ENCODE results near the gene DPM3. TPM values are rescaled to one million over a fixed set of nuclear protein-coding genes. Genes with fewer than 3 reads are reported as not detected.

Gene DPM3
- total RNA-seq, 2 experiments from 2014 or later: 17.6 to 20.5 TPM

- Mint-ChIP-seq H3K4me1 (ENCODE audit: low read depth) (peaks cover 5% of the 10 kb centered on the region), H3K9me3 (no peaks in the 10 kb centered on the region), H3K36me3 (ENCODE audit: low read depth) (no peaks in the 10 kb centered on the region), H3K27me3 (no peaks in the 10 kb centered on the region), H3K27ac (no peak overlapping the region), H3K4me3 (no peak overlapping the region)
- Histone ChIP-seq H3K4me1 (ENCODE audit: insufficient read depth, low read length) (peaks cover 9% of the 10 kb centered on the region), H3K4me3 (ENCODE audit: low read length) (no peak overlapping the region), H3K27ac (ENCODE audit: low read depth in 1 of 2, low read length in 2 of 2) (no peak overlapping the region), H3K36me3 (ENCODE audit: insufficient read depth, low read length) (no peaks in the 10 kb centered on the region), H3K27me3 (ENCODE audit: control insufficient read depth in 1 of 2, insufficient read depth in 2 of 2, low read length in 2 of 2) (no peaks in the 10 kb centered on the region), H3K9me3 (ENCODE audit: control insufficient read depth in 1 of 2, insufficient read depth in 1 of 2, low read length in 2 of 2) (no peaks in the 10 kb centered on the region)
- ATAC-seq (ENCODE audit: poor library complexity) (peak; percentile 48), DNase-seq (peak in 4 of 14 experiments; percentile 20 to 59 (median 48))
- intact Hi-C loops (cut with DNase I, micrococcal nuclease): loop anchor here (5.0 to 10.0 kb wide), 3 partner anchors 33 to 501 kb away; partner anchors contain the start of gene EFNA1 (in 1 of the 2)
- TF ChIP-seq CTCF (IDR thresholded peaks at IDR 0.05): no peak
- ChIA-PET CTCF (interaction anchor here (1.3 kb wide), 1 partner anchor 73 kb away, joined by 7 read pairs; no protein-coding TSS in a partner anchor), POLR2A (no interaction called here)
Observed at GRCh38 chr1:155093911-155094621, 46.3 kb downstream of the DPM3 start.

DNA sequence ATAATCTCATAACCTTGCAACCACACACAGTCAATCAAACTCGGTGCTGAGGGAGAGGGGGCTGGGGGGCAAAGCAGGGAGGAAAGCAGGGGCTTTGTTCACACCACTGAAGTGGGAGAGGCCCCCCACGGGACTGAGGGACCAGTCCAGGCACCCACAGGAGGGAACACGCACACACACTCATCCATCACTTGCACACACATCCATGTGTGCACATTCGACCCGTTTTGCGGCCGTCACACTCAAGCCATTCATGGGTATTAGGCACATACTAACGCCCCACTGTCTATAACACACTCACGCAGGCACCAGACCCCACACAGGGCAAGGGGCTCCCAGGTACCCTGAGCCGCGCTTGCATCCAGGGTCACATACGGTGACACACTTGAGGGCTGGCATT lies 47.7 kb downstream of the DPM3 start:
- no peaks in the 10 kb centered on the region for H3K27me3 ChIP-seq (ENCODE audit: control insufficient read depth in 1 of 2, insufficient read depth in 2 of 2, low read length in 2 of 2)
- H3K9me3 ChIP-seq (ENCODE audit: control insufficient read depth in 1 of 2, insufficient read depth in 1 of 2, low read length in 2 of 2): no peaks in the 10 kb centered on the region
- ChIA-PET CTCF (no interaction called here), POLR2A (no interaction called here)
- no peak overlapping the region for H3K4me3 ChIP-seq (ENCODE audit: low read length)
- no peaks in the 10 kb centered on the region for H3K36me3 ChIP-seq (ENCODE audit: insufficient read depth, low read length)
- TF ChIP-seq CTCF (IDR thresholded peaks at IDR 0.05): no peak
- Mint-ChIP-seq H3K9me3 (no peaks in the 10 kb centered on the region), H3K27me3 (no peaks in the 10 kb centered on the region), H3K27ac (no peak overlapping the region), H3K36me3 (ENCODE audit: low read depth) (no peaks in the 10 kb centered on the region), H3K4me1 (ENCODE audit: low read depth) (peaks cover 5% of the 10 kb centered on the region), H3K4me3 (no peak overlapping the region)
- DNase-seq (peak in 1 of 14 experiments; percentile 16), ATAC-seq (ENCODE audit: poor library complexity) (no peak)
- intact Hi-C loops (cut with DNase I, micrococcal nuclease): loop anchor here (5.0 to 10.0 kb wide), 3 partner anchors 35 to 502 kb away; partner anchors contain the start of gene EFNA1 (in 1 of the 2)
- no peak overlapping the region for H3K27ac ChIP-seq (ENCODE audit: low read depth in 1 of 2, low read length in 2 of 2)
- peaks cover 9% of the 10 kb centered on the region for H3K4me1 ChIP-seq (ENCODE audit: insufficient read depth, low read length)

GRCh38 chr1:155092131-155092530 lies 48.2 kb downstream of the DPM3 start:
- Mint-ChIP-seq H3K9me3 (no peaks in the 10 kb centered on the region), H3K4me3 (no peak overlapping the region), H3K27me3 (no peaks in the 10 kb centered on the region), H3K27ac (no peak overlapping the region), H3K4me1 (ENCODE audit: low read depth) (peaks cover 10% of the 10 kb centered on the region), H3K36me3 (ENCODE audit: low read depth) (no peaks in the 10 kb centered on the region)
- H3K9me3 ChIP-seq (ENCODE audit: control insufficient read depth in 1 of 2, insufficient read depth in 1 of 2, low read length in 2 of 2): no peaks in the 10 kb centered on the region
- ATAC-seq (ENCODE audit: poor library complexity): no peak
- H3K27ac ChIP-seq (ENCODE audit: low read depth in 1 of 2, low read length in 2 of 2): no peak overlapping the region
- H3K4me1 ChIP-seq (ENCODE audit: insufficient read depth, low read length): peaks cover 9% of the 10 kb centered on the region
- CTCF ChIA-PET: interaction anchor here (0.5 to 2.0 kb wide), 19 partner anchors 12 to 516 kb away, joined by 3 to 29 read pairs (median 4); partner anchors contain the start of genes ADAM15, DPM3, KRTCAP2 and PYGO2
- TF ChIP-seq CTCF (IDR thresholded peaks at IDR 0.05): no peak
- DNase-seq: peak in 1 of 14 experiments; percentile 35
- intact Hi-C loops (cut with DNase I, micrococcal nuclease): loop anchor here (5.0 to 10.0 kb wide), 3 partner anchors 35 to 503 kb away; partner anchors contain the start of gene EFNA1 (in 1 of the 2)
- no peak overlapping the region for H3K4me3 ChIP-seq (ENCODE audit: low read length)
- H3K27me3 ChIP-seq (ENCODE audit: control insufficient read depth in 1 of 2, insufficient read depth in 2 of 2, low read length in 2 of 2): no peaks in the 10 kb centered on the region
- POLR2A ChIA-PET: interaction anchor here (1.1 kb wide), 2 partner anchors 76 to 81 kb away, joined by 7 to 9 read pairs; partner anchors contain the start of gene KRTCAP2
- no peaks in the 10 kb centered on the region for H3K36me3 ChIP-seq (ENCODE audit: insufficient read depth, low read length)

Data from CD4-positive, alpha-beta T cell (primary cell).